Activated CD4-positive, alpha-beta T cell treated with anti-CD3 and anti-CD28 coated beads, Interleukin-2, amount 10 ng/mL, durations not matched to agents 7 days and 5 days (primary cell): ENCODE measurements around the gene PYDC2. TPM values are rescaled to one million over a fixed set of nuclear protein-coding genes. Genes with fewer than 3 reads are reported as not detected.
"Not testable (repeated sequence)": the region's sequence is repeated elsewhere in the genome, so short reads cannot be mapped to it uniquely, and the experiment has no call there.

Experiments
- CTCF ChIA-PET: fragments of 350-600 bp; sonication (Branson Sonifier 250); formaldehyde crosslinking; loops from one replicate; lab custom pipeline; 2021; ENCODE audit warnings: antibody characterized with exemption; lab: Charles Lee
- POLR2A ChIA-PET: fragments of 350-600 bp; sonication (Branson Sonifier 250); formaldehyde crosslinking; loops from one replicate; lab custom pipeline; 2021; ENCODE audit warnings: antibody characterized with exemption; lab: Charles Lee
- DNase-seq: peaks from one replicate; pipeline ENCODE4 v3.0.0-alpha.2; 2020
- H3K27ac Mint-ChIP-seq: one replicate; pipeline ENCODE4 v1.8.0; 2021; ENCODE audit warnings: mild to moderate bottlenecking, moderate library complexity, mixed read lengths
- H3K27me3 Mint-ChIP-seq: one replicate; pipeline ENCODE4 v1.8.0; 2021; ENCODE audit warnings: mixed read lengths
- H3K36me3 Mint-ChIP-seq: one replicate; pipeline ENCODE4 v1.8.0; 2021; ENCODE audit warnings: low read depth, mixed read lengths
- H3K4me1 Mint-ChIP-seq: one replicate; pipeline ENCODE4 v1.8.0; 2021; ENCODE audit warnings: mixed read lengths
- H3K4me3 Mint-ChIP-seq: one replicate; pipeline ENCODE4 v1.8.0; 2021; ENCODE audit warnings: mild to moderate bottlenecking, moderate library complexity, mixed read lengths
- H3K9me3 Mint-ChIP-seq: one replicate; pipeline ENCODE4 v1.8.0; 2021; ENCODE audit warnings: mixed read lengths
- total RNA-seq, 2 experiments: library from RNA; stranded (reverse); gene quantifications; one replicate each; pipeline ENCODE4 v1.2.3, GENCODE V29; 2021

Gene PYDC2
- total RNA-seq, 2 experiments from 2014 or later, result not detected

- H3K4me1 Mint-ChIP-seq, DNase-seq, H3K27me3 Mint-ChIP-seq, H3K27ac Mint-ChIP-seq, H3K9me3 Mint-ChIP-seq, CTCF ChIA-PET, H3K36me3 Mint-ChIP-seq, H3K4me3 Mint-ChIP-seq, POLR2A ChIA-PET: not testable (repeated sequence)
Measured at GRCh38 chr3:191483994-191484393, 23.0 kb downstream of the PYDC2 start.

GRCh38 chr3:191484461-191484860 lies 23.5 kb downstream of the PYDC2 start:
- CTCF ChIA-PET, result no interaction called here
- Mint-ChIP-seq H3K4me3 (no peak overlapping the region), H3K36me3 (no peaks in the 10 kb centered on the region), H3K9me3 (peaks cover 2% of the 10 kb centered on the region), H3K4me1 (no peaks in the 10 kb centered on the region), H3K27ac (no peak overlapping the region), H3K27me3 (no peaks in the 10 kb centered on the region)
- POLR2A ChIA-PET, result no interaction called here
- DNase-seq, result no peak

- CTCF ChIA-PET, result no interaction called here
- H3K36me3 Mint-ChIP-seq, result no peaks in the 10 kb centered on the region
- no peaks in the 10 kb centered on the region for H3K27me3 Mint-ChIP-seq
- no peaks in the 10 kb centered on the region for H3K4me1 Mint-ChIP-seq
- H3K27ac Mint-ChIP-seq, result no peak overlapping the region
- POLR2A ChIA-PET, result no interaction called here
- H3K4me3 Mint-ChIP-seq, result no peak overlapping the region
- DNase-seq, result no peak
- no peaks in the 10 kb centered on the region for H3K9me3 Mint-ChIP-seq
Measured at GRCh38 chr3:191492601-191493000, 31.6 kb downstream of the PYDC2 start.

- no peaks in the 10 kb centered on the region for H3K4me1 Mint-ChIP-seq
Measured at GRCh38 chr3:191493336-191493735, 32.4 kb downstream of the PYDC2 start.

GRCh38 chr3:191499307-191500080 lies 38.5 kb downstream of the PYDC2 start:
- DNase-seq, result no peak
- Mint-ChIP-seq H3K4me3 (no peak overlapping the region), H3K4me1 (no peaks in the 10 kb centered on the region), H3K27ac (no peak overlapping the region), H3K36me3 (no peaks in the 10 kb centered on the region), H3K9me3 (no peaks in the 10 kb centered on the region), H3K27me3 (no peaks in the 10 kb centered on the region)
- CTCF ChIA-PET, result no interaction called here
- POLR2A ChIA-PET, result no interaction called here

More at GRCh38 chr3:191493336-191493735, 32.4 kb downstream of the PYDC2 start:
- no peaks in the 10 kb centered on the region for H3K27me3 Mint-ChIP-seq
- no peak for DNase-seq
- no peak overlapping the region for H3K4me3 Mint-ChIP-seq
- no peaks in the 10 kb centered on the region for H3K36me3 Mint-ChIP-seq
- H3K27ac Mint-ChIP-seq, result no peak overlapping the region
- ChIA-PET CTCF (no interaction called here), POLR2A (no interaction called here)
- H3K9me3 Mint-ChIP-seq, result no peaks in the 10 kb centered on the region

- H3K9me3 Mint-ChIP-seq, result no peaks in the 10 kb centered on the region
- H3K4me3 Mint-ChIP-seq, result no peak overlapping the region
- POLR2A ChIA-PET, result no interaction called here
- H3K36me3 Mint-ChIP-seq, result no peaks in the 10 kb centered on the region
- DNase-seq, result no peak
- CTCF ChIA-PET, result interaction anchor here (0.6 kb wide), 1 partner anchor 145 kb away, joined by 3 read pairs; no protein-coding TSS in a partner anchor
- H3K27ac Mint-ChIP-seq, result no peak overlapping the region
- no peaks in the 10 kb centered on the region for H3K4me1 Mint-ChIP-seq
- no peaks in the 10 kb centered on the region for H3K27me3 Mint-ChIP-seq
Measured at GRCh38 chr3:191500892-191501291, 39.9 kb downstream of the PYDC2 start.

GRCh38 chr3:191502583-191502982 lies 41.6 kb downstream of the PYDC2 start:
- Mint-ChIP-seq H3K4me3 (no peak overlapping the region), H3K9me3 (no peaks in the 10 kb centered on the region), H3K27me3 (no peaks in the 10 kb centered on the region), H3K4me1 (no peaks in the 10 kb centered on the region), H3K27ac (no peak overlapping the region), H3K36me3 (no peaks in the 10 kb centered on the region)
- DNase-seq, result no peak
- ChIA-PET CTCF (no interaction called here), POLR2A (no interaction called here)

- no peaks in the 10 kb centered on the region for H3K4me1 Mint-ChIP-seq
- H3K27me3 Mint-ChIP-seq, result no peaks in the 10 kb centered on the region
- POLR2A ChIA-PET, result no interaction called here
- no peak overlapping the region for H3K4me3 Mint-ChIP-seq
- H3K9me3 Mint-ChIP-seq, result no peaks in the 10 kb centered on the region
- no peak overlapping the region for H3K27ac Mint-ChIP-seq
- CTCF ChIA-PET, result no interaction called here
- no peak for DNase-seq
- no peaks in the 10 kb centered on the region for H3K36me3 Mint-ChIP-seq
Measured at GRCh38 chr3:191509078-191509477, 48.1 kb downstream of the PYDC2 start.

Other genes starting within 250 kb of the PYDC2 start
- 10 to 100 TPM; 22.0 to 23.1 TPM for gene CCDC50, start 131.8 kb upstream of the PYDC2 start, total RNA-seq
- under 1 TPM in 1 of 2 experiments, not detected in 1; 0.20 TPM for gene UTS2B, start 130.6 kb upstream of the PYDC2 start, total RNA-seq